Measurements from ENCODE around the gene RTN4R. TPM values are rescaled to one million over a fixed set of nuclear protein-coding genes. Genes with fewer than 3 reads are reported as not detected.
"Not testable (repeated sequence)": the region's sequence is repeated elsewhere in the genome, so short reads cannot be mapped to it uniquely, and the experiment has no call there.

Gene RTN4R
- total RNA-seq, 1 experiment from 2014 or later = 11.9 TPM

DNA sequence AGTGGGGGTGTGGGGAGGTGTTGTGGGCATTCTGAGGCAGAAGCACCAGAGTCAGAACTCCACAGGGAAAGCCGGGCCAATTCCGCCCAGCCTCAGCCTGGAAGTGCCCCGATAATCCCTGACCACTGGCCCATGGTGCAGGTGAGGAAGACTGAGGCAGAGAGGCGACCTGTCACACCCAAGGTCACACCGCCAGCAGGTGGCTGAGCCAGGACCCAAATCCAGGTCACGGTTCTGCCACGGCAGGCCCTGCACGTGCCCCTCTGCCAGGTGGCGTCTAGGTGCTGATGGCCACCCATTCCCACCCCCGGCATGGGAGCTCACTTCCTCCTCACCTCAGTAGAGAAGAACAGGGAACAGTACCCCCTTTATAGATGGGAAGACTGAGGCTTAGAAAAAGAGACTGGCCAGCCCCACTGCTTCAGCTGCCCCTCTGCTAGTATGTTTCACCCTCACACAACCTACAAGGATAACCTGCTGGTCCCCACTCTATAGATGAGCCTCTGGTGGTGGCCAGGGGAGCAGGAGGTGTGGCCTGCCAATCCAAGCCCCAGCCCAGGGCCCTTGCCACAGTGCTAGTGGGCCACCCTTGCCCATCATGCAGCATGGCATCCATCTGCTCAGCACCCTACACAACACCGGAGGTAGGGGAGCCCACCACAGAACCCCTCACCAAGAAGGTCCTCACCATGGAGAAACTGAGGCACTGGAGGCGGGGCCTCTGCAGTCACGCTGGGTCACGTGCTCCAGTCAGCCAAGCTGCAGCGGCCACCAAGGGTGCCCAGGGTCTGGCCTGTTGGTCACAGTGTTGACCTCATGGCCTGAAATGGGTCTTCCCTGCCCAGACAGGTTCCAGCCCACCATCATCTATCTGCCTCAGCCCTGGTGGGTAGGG, 2.1 kb downstream of the RTN4R start:
- DNase-seq (ENCODE audit: low read depth); in situ Hi-C loops (cut with HindIII; ENCODE audit: low pct_unique_long_range_greater_than_20kb, low sequenced_read_pairs): not testable (repeated sequence)

GRCh38 chr22:20264614-20265452, 3.3 kb downstream of the RTN4R start:
- in situ Hi-C loops (cut with HindIII; ENCODE audit: low pct_unique_long_range_greater_than_20kb, low sequenced_read_pairs) = no loop called here
- no peak for DNase-seq (ENCODE audit: low read depth)

- in situ Hi-C loops (cut with HindIII; ENCODE audit: low pct_unique_long_range_greater_than_20kb, low sequenced_read_pairs); DNase-seq (ENCODE audit: low read depth): not testable (repeated sequence)
These were observed 4.5 kb downstream of the RTN4R start for GRCh38 chr22:20263404-20264281.

- in situ Hi-C loops (cut with HindIII; ENCODE audit: low pct_unique_long_range_greater_than_20kb, low sequenced_read_pairs) = no loop called here
- DNase-seq (ENCODE audit: low read depth) = no peak
These were observed 5.5 kb downstream of the RTN4R start for GRCh38 chr22:20262582-20263147.

GRCh38 chr22:20261848-20262581, 6.1 kb downstream of the RTN4R start:
- DNase-seq (ENCODE audit: low read depth) = no peak
- in situ Hi-C loops (cut with HindIII; ENCODE audit: low pct_unique_long_range_greater_than_20kb, low sequenced_read_pairs) = no loop called here

GRCh38 chr22:20260071-20260765, 7.9 kb downstream of the RTN4R start:
- DNase-seq (ENCODE audit: low read depth) = no peak
- in situ Hi-C loops (cut with HindIII; ENCODE audit: low pct_unique_long_range_greater_than_20kb, low sequenced_read_pairs) = no loop called here

- in situ Hi-C loops (cut with HindIII; ENCODE audit: low pct_unique_long_range_greater_than_20kb, low sequenced_read_pairs) = no loop called here
- DNase-seq (ENCODE audit: low read depth) = no peak
These were observed 8.8 kb downstream of the RTN4R start for GRCh38 chr22:20259327-20259688.

- in situ Hi-C loops (cut with HindIII; ENCODE audit: low pct_unique_long_range_greater_than_20kb, low sequenced_read_pairs) = no loop called here
- no peak for DNase-seq (ENCODE audit: low read depth)
These were observed 9.4 kb downstream of the RTN4R start for GRCh38 chr22:20258584-20259326.

- DNase-seq (ENCODE audit: low read depth) = no peak
- in situ Hi-C loops (cut with HindIII; ENCODE audit: low pct_unique_long_range_greater_than_20kb, low sequenced_read_pairs) = no loop called here
These were observed 10.2 kb downstream of the RTN4R start for GRCh38 chr22:20258021-20258299.

- in situ Hi-C loops (cut with HindIII; ENCODE audit: low pct_unique_long_range_greater_than_20kb, low sequenced_read_pairs) = no loop called here
- DNase-seq (ENCODE audit: low read depth) = no peak
These were observed 10.7 kb downstream of the RTN4R start for GRCh38 chr22:20257212-20258020.

- in situ Hi-C loops (cut with HindIII; ENCODE audit: low pct_unique_long_range_greater_than_20kb, low sequenced_read_pairs) = no loop called here
- DNase-seq (ENCODE audit: low read depth) = no peak
These were observed 11.4 kb downstream of the RTN4R start for GRCh38 chr22:20256551-20257211.

DNA sequence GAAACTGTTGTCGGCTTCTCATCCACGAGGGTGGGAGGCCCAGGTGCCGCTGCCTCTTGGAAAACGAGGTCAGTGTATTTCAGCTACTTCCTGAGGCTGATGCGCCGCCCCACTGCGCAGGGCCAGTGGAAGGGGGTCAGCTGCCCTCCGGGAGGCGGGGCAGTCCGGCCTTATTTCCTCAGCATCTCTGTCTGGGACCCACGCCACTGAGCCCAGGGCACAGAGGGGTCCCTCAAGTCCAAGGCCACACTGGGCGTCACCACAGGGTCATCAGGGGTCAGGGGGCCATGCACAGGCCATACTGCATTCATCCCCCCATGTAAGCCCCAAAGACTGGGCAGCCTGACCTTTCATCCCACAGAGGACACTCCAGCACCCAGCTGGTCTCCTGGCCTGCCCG, 12.1 kb downstream of the RTN4R start:
- in situ Hi-C loops (cut with HindIII; ENCODE audit: low pct_unique_long_range_greater_than_20kb, low sequenced_read_pairs) = no loop called here

DNA sequence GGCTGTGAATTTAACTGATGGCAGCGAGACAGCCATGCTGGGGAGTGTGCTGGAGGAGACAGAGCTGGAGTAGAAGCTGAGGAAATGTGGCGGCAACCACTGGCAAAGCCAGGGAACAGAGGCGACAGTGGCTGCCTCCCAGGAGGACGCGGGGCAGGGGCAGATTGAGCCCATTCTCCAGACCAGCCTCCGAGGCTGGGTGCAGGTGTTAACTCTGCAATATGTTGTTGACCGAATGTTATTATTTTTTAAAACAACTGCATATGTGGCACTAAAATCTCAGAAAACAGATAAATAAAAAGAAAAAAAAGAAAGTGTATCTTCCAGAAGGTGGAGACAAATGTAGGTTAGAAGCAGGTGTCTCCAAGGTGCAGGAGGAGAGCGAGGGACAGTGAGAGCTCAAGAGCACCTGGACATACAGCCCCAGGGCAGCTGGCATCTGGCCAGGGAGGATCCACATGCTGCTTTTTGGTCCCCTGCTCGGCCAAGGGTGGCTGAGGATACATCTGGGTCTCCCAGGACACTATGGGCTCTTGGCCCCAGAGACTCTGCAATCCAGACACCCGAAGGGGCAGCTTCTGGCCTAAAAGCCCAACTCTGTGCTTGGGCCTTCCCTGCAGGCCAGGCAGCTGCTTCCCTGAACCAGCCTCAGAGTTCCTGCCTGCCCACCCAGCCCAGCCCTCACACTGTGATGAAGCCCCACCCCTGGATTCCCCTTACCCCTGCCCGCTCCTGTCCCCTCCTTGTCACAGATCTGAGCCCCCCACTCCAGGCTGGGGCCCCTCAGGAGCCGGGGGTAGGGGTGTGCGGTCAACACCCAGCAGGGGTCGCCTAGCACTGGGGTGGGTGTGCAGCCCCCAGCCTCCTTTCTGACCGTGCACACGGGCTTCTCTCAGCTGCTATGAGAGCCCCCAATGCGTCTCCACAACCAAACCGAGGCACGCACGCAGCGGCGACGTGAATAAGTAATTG, 12.9 kb downstream of the RTN4R start:
- in situ Hi-C loops (cut with HindIII; ENCODE audit: low pct_unique_long_range_greater_than_20kb, low sequenced_read_pairs) = no loop called here
- DNase-seq (ENCODE audit: low read depth) = no peak

More for the DNA sequence above, 12.1 kb downstream of the RTN4R start:
- DNase-seq (ENCODE audit: low read depth) = no peak

DNA sequence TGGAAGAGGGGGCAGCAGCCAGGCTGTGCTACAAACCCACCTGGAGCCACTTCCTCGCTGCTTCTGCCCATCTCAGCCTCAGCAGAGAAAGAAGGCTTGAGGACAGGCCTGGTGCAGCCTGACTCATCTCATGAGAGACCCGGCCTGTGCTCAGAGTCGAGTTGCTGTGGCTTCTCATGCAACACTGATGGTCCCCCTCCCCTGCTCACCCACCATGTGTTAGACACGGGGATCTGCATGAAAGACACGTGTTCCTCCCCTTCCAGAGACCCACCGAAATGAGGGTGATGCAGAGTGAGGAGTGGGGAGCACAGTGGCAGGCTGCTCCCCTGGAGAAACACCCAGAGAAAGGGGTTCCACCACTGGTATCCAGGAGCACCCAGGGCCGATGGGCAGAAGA, 15.0 kb downstream of the RTN4R start:
- in situ Hi-C loops (cut with HindIII; ENCODE audit: low pct_unique_long_range_greater_than_20kb, low sequenced_read_pairs) = no loop called here

More for the DNA sequence above, 15.0 kb downstream of the RTN4R start:
- DNase-seq (ENCODE audit: low read depth) = no peak
